Lower leg skin (tissue), 3 donors: ENCODE results near the gene MCM7.

Experiments
- POLR2A ChIP-seq, 2 donors: fragments of 450-650 bp; IDR thresholded peaks; one replicate each; pipeline ENCODE4 v1.6.1; 2016 to 2017; ENCODE audit warnings: antibody characterized with exemption in 2 of 2, mild to moderate bottlenecking in 1 of 2, moderate library complexity in 1 of 2
- TF ChIP-seq, protein P1 (sequence below), 3 donors: fragments of 450-650 bp; IDR thresholded peaks; one replicate each; pipeline ENCODE4 v1.5.1; 2016; ENCODE audit warnings: antibody characterized with exemption in 3 of 3, mild to moderate bottlenecking in 3 of 3, moderate library complexity in 2 of 3

DNA sequence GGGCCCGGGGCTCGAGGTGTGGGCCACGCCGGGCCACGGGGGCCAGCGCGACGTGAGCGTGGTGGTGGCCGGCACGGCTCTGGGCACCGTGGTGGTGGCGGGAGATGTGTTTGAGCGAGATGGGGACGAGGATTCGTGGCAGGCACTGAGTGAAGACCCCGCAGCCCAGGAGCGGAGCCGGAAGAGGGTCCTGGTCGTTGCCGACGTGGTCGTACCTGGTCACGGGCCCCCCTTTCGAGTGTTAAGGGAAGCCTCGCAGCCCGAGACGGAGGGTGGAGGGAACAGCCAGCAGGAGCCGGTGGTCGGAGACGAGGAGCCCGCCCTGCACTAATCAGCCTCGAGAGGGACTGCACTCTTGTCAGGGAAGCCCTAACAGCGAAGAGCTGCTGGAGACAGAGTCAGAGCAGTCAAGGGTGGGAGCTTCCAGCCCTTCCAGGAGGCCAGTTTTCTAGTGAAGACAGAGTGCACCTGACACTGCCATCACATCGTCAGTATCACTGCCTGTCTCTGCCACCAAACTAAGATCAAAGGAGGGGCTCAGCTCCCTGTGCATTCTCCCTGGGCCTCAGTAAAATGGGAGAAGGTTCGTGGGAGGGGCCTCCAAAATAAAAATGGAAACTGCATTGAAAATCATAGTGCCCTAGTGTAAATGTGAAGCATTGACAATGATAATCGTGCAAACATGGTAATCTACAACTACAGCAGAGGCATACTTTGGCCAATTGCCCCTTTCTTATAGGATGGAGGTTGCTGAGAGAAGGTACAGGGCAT, 26.9 kb upstream of the MCM7 start:
- TF ChIP-seq, protein P1, sequence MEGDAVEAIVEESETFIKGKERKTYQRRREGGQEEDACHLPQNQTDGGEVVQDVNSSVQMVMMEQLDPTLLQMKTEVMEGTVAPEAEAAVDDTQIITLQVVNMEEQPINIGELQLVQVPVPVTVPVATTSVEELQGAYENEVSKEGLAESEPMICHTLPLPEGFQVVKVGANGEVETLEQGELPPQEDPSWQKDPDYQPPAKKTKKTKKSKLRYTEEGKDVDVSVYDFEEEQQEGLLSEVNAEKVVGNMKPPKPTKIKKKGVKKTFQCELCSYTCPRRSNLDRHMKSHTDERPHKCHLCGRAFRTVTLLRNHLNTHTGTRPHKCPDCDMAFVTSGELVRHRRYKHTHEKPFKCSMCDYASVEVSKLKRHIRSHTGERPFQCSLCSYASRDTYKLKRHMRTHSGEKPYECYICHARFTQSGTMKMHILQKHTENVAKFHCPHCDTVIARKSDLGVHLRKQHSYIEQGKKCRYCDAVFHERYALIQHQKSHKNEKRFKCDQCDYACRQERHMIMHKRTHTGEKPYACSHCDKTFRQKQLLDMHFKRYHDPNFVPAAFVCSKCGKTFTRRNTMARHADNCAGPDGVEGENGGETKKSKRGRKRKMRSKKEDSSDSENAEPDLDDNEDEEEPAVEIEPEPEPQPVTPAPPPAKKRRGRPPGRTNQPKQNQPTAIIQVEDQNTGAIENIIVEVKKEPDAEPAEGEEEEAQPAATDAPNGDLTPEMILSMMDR (IDR thresholded peaks at IDR 0.05) = no peak
- TF ChIP-seq POLR2A (IDR thresholded peaks at IDR 0.05) = no peak
